B cell (primary cell): Measurements from ENCODE around the gene PAX6. TPM values are rescaled to one million over a fixed set of nuclear protein-coding genes. Genes with fewer than 3 reads are reported as not detected.

Experiments used
- ATAC-seq: fragments of 200-7000 bp; cut with Tn5 transposase; one replicate; pipeline ENCODE4 v1.10.0; 2021; ENCODE audit warnings: low read depth, mild to moderate bottlenecking, moderate number of reproducible peaks, moderate library complexity
- CTCF ChIA-PET: fragments of 350-600 bp; sonication (Branson Sonifier 250); formaldehyde crosslinking; loops from one replicate; lab custom pipeline; 2021; ENCODE audit warnings: antibody characterized with exemption, inconsistent platforms; lab: Charles Lee
- POLR2A ChIA-PET: fragments of 350-600 bp; sonication (Branson Sonifier 250); formaldehyde crosslinking; loops from one replicate; lab custom pipeline; 2021; ENCODE audit warnings: antibody characterized with exemption; lab: Charles Lee
- DNase-seq: peaks from one replicate; pipeline ENCODE4 v3.0.0; 2013
- H2AFZ ChIP-seq: 2 replicates; pipeline ENCODE4 v1.6.1; 2012; ENCODE audit warnings: mild to moderate bottlenecking, low read depth, low read length; ENCODE audit not compliant: insufficient read depth, poor library complexity, severe bottlenecking
- H3K27ac ChIP-seq, 2 donors: 1 replicate in 1 of 2; 2 replicates in 1 of 2; pipeline ENCODE4 v1.5.1; 2012 to 2013; ENCODE audit warnings: low read length in 2 of 2, mild to moderate bottlenecking in 2 of 2, moderate library complexity in 1 of 2
- H3K27me3 ChIP-seq, 4 experiments: fragments of 200-600 bp in 1 of 4; sonication (generic) in 1 of 4; replicated peaks in 1 of 4; 1 replicate in 2 of 4; 2 replicates in 2 of 4; pipeline versions ENCODE4 v1.6.1 to v1.7.0; 2013 to 2016; ENCODE audit warnings: low read length in 3 of 4, mild to moderate bottlenecking in 2 of 4, mixed read lengths in 1 of 4, moderate library complexity in 1 of 4; ENCODE audit not compliant: insufficient read depth in 4 of 4, control insufficient read depth in 3 of 4; ENCODE audit errors: control extremely low read depth in 1 of 4
- H3K36me3 ChIP-seq, 2 experiments: replicated peaks in 1 of 2; 1 replicate in 1 of 2; 2 replicates in 1 of 2; pipeline versions ENCODE4 v1.6.1 to v1.7.1; 2013; ENCODE audit warnings: low read length in 1 of 2; ENCODE audit not compliant: insufficient read depth in 2 of 2, control insufficient read depth in 1 of 2; ENCODE audit errors: control extremely low read depth in 1 of 2, extremely low read depth in 1 of 2
- H3K4me1 ChIP-seq, 2 donors: fragments of 200-600 bp in 1 of 2; sonication (generic) in 1 of 2; 1 replicate in 1 of 2; 2 replicates in 1 of 2; pipeline versions ENCODE4 v1.5.1 to v1.6.1; 2013 to 2017; ENCODE audit warnings: low read length in 2 of 2; ENCODE audit not compliant: control insufficient read depth in 2 of 2, insufficient read depth in 2 of 2
- H3K4me2 ChIP-seq: replicated peaks from 2 replicates; pipeline ENCODE3; 2012; ENCODE audit warnings: mild to moderate bottlenecking, low read depth, low read length; ENCODE audit not compliant: poor library complexity, severe bottlenecking
- H3K4me3 ChIP-seq, 5 experiments: fragments of 200-600 bp in 1 of 5; sonication (generic) in 1 of 5; 1 replicate in 3 of 5; 2 replicates in 2 of 5; pipeline versions ENCODE4 v1.5.1 to v1.7.0; 2011 to 2016; ENCODE audit warnings: low read length in 4 of 5, mild to moderate bottlenecking in 4 of 5, low read depth in 2 of 5, control low read depth in 1 of 5, moderate library complexity in 1 of 5; ENCODE audit not compliant: insufficient read depth in 1 of 5; ENCODE audit errors: control extremely low read depth in 1 of 5, extremely low read depth in 1 of 5
- H3K79me2 ChIP-seq: fragments of 200-600 bp; sonication (generic); one replicate; pipeline ENCODE4 v1.6.0; 2016; ENCODE audit warnings: low read length; ENCODE audit not compliant: control insufficient read depth, insufficient read depth
- H3K9ac ChIP-seq: fragments of 200-600 bp; sonication (generic); 2 replicates; pipeline ENCODE4 v1.6.1; 2017; ENCODE audit warnings: mild to moderate bottlenecking, low read length, moderate library complexity
- H3K9me3 ChIP-seq, 3 donors: one replicate each; pipeline versions ENCODE4 v1.6.1 to v1.7.1; 2013; ENCODE audit warnings: low read length in 2 of 3; ENCODE audit not compliant: control insufficient read depth in 2 of 3, insufficient read depth in 1 of 3; ENCODE audit errors: control extremely low read depth in 1 of 3
- H4K20me1 ChIP-seq: 2 replicates; pipeline ENCODE4 v1.6.0; 2012; ENCODE audit warnings: mild to moderate bottlenecking, low read length; ENCODE audit not compliant: insufficient read depth, control insufficient read depth, poor library complexity, severe bottlenecking
- H3K27ac Mint-ChIP-seq: one replicate; pipeline ENCODE4 v1.8.0; 2021; ENCODE audit warnings: mixed read lengths
- H3K27me3 Mint-ChIP-seq: one replicate; pipeline ENCODE4 v1.8.0; 2021; ENCODE audit warnings: mixed read lengths
- H3K4me1 Mint-ChIP-seq: one replicate; pipeline ENCODE4 v1.8.0; 2021; ENCODE audit warnings: mixed read lengths
- H3K4me3 Mint-ChIP-seq: one replicate; pipeline ENCODE4 v1.8.0; 2021; ENCODE audit warnings: mixed read lengths
- H3K9me3 Mint-ChIP-seq: one replicate; pipeline ENCODE4 v1.8.0; 2022; ENCODE audit warnings: mixed read lengths; ENCODE audit not compliant: insufficient read depth
- CTCF ChIP-seq: fragments of 200-600 bp; IDR thresholded peaks from one replicate; pipeline ENCODE4 v1.8.0; 2022; ENCODE audit warnings: antibody characterized with exemption, mild to moderate bottlenecking
- EZH2 ChIP-seq: IDR thresholded peaks from 2 replicates; pipeline ENCODE4 v1.6.1; 2012; ENCODE audit warnings: borderline replicate concordance, low read depth, mild to moderate bottlenecking, moderate library complexity, low read length; ENCODE audit not compliant: insufficient read depth, poor library complexity, severe bottlenecking
- WGBS: methylation state at CpG from one replicate; pipeline ENCODE4 v1.1.5; 2013; ENCODE audit warnings: missing lambda C conversion rate; ENCODE audit not compliant: insufficient coverage; 5-methylcytosine and 5-hydroxymethylcytosine counted together
- intact Hi-C: fragments of 100-400 bp; cut with micrococcal nuclease; formaldehyde crosslinking; loops from one replicate; pipeline ENCODE4 v1.10.0; 2022
- polyA plus RNA-seq: library from polyadenylated mRNA; depleted of rRNA; stranded (reverse); fragments of >200 nt; gene quantifications from 2 replicates; pipeline ENCODE4 v1.2.3, GENCODE V29; 2012
- total RNA-seq, 2 donors: library from RNA; stranded (reverse); fragments of 120-200 nt in 1 of 2; gene quantifications; 1 replicate in 1 of 2; 2 replicates in 1 of 2; pipeline versions ENCODE4 v1.2.3 to v1.2.4, GENCODE V29; 2013 to 2022

Gene PAX6
- total and polyA plus RNA-seq, 2 donors (not counting 1 experiment from before 2014, with no cell fraction given), result not detected

GRCh38 chr11:31821235-31821764 lies 10.2 kb upstream of the PAX6 start:
- H4K20me1 ChIP-seq, result no peaks in the 10 kb centered on the region
- no peak overlapping the region for H3K4me2 ChIP-seq
- Mint-ChIP-seq H3K27me3 (peaks cover 54% of the 10 kb centered on the region), H3K4me1 (peaks cover 9% of the 10 kb centered on the region), H3K27ac (no peak overlapping the region), H3K9me3 (no peaks in the 10 kb centered on the region), H3K4me3 (no peak overlapping the region)
- H3K36me3 ChIP-seq, result no peaks in the 10 kb centered on the region
- TF ChIP-seq EZH2, result no peak
- TF ChIP-seq CTCF, result no peak
- H2AFZ ChIP-seq, result no peak overlapping the region
- ATAC-seq, result no peak
- WGBS, result 0% methylated on average over 1 of the region's 5 CpGs
- intact Hi-C loops, result loop anchor here (2.0 kb wide), 1 partner anchor 22 kb away; no protein-coding TSS in a partner anchor
- H3K4me3 ChIP-seq, result no peak overlapping the region
- CTCF ChIA-PET, result no interaction called here
- no peak overlapping the region for H3K9ac ChIP-seq
- DNase-seq, result no peak
- POLR2A ChIA-PET, result no interaction called here
- peaks cover 15 to 29% of the 10 kb centered on the region in 2 donors for H3K4me1 ChIP-seq
- H3K27ac ChIP-seq, result no peak overlapping the region
- no peaks in the 10 kb centered on the region for H3K79me2 ChIP-seq
- H3K27me3 ChIP-seq, result peaks cover 0 to 98% (median 83%) of the 10 kb centered on the region in 4 experiments
- H3K9me3 ChIP-seq, result peaks cover 2 to 85% (median 4%) of the 10 kb centered on the region in 3 donors

- Histone ChIP-seq H3K27ac (no peak overlapping the region), H3K4me3 (no peak overlapping the region), H2AFZ (no peak overlapping the region), H4K20me1 (no peaks in the 10 kb centered on the region), H3K9ac (no peak overlapping the region), H3K4me1 (peaks cover 22 to 38% of the 10 kb centered on the region in 2 donors), H3K4me2 (no peak overlapping the region), H3K27me3 (peaks cover 0 to 98% (median 86%) of the 10 kb centered on the region in 4 experiments), H3K79me2 (no peaks in the 10 kb centered on the region), H3K36me3 (no peaks in the 10 kb centered on the region), H3K9me3 (peaks cover 2 to 85% (median 4%) of the 10 kb centered on the region in 3 donors)
- Mint-ChIP-seq H3K9me3 (no peaks in the 10 kb centered on the region), H3K4me1 (peaks cover 13% of the 10 kb centered on the region), H3K27ac (no peak overlapping the region), H3K4me3 (no peak overlapping the region), H3K27me3 (peaks cover 57% of the 10 kb centered on the region)
- intact Hi-C loops, result loop anchor here (2.0 kb wide), 1 partner anchor 22 kb away; no protein-coding TSS in a partner anchor
- ChIA-PET POLR2A (no interaction called here), CTCF (no interaction called here)
- DNase-seq (no peak), ATAC-seq (no peak)
- 10% methylated on average over 12 of the region's 15 CpGs for WGBS
- TF ChIP-seq EZH2, result no peak
- TF ChIP-seq CTCF, result no peak
Measured at GRCh38 chr11:31820438-31820818, 9.3 kb upstream of the PAX6 start.
